Mesendoderm (in vitro differentiated cells): ENCODE data around the gene ANKS1B. TPM values are rescaled to one million over a fixed set of nuclear protein-coding genes. Genes with fewer than 3 reads are reported as not detected.

Experiments used
- DNase-seq: peaks from one replicate; pipeline ENCODE4 v3.0.0; 2013
- H2AK5ac ChIP-seq: 2 replicates; pipeline ENCODE4 v1.6.1; 2013; ENCODE audit warnings: low read length, inconsistent platforms
- H2BK120ac ChIP-seq: 2 replicates; pipeline ENCODE4 v1.6.1; 2013; ENCODE audit warnings: low read depth, mild to moderate bottlenecking, low read length, moderate library complexity, mixed read lengths
- H2BK15ac ChIP-seq: replicated peaks from 2 replicates; pipeline ENCODE4 v1.6.1; 2013; ENCODE audit warnings: low read depth, mild to moderate bottlenecking, moderate library complexity
- H2BK5ac ChIP-seq: 2 replicates; pipeline ENCODE4 v1.6.1; 2013; ENCODE audit warnings: low read length, inconsistent platforms
- H3K18ac ChIP-seq: 2 replicates; pipeline ENCODE4 v1.6.1; 2013; ENCODE audit warnings: mild to moderate bottlenecking, low read length, mixed read lengths
- H3K23ac ChIP-seq: one replicate; pipeline ENCODE4 v1.6.1; 2013; ENCODE audit warnings: low read length
- H3K27ac ChIP-seq: 2 replicates; pipeline ENCODE4 v1.5.1; 2013; ENCODE audit warnings: low read depth, mild to moderate bottlenecking, inconsistent platforms, low read length, moderate library complexity
- H3K27me3 ChIP-seq: 2 replicates; pipeline ENCODE4 v1.6.1; 2013; ENCODE audit warnings: low read length, control low read depth, mild to moderate bottlenecking, inconsistent platforms; ENCODE audit not compliant: insufficient read depth, poor library complexity
- H3K36me3 ChIP-seq: 2 replicates; pipeline ENCODE4 v1.6.1; 2013; ENCODE audit warnings: low read length, inconsistent platforms; ENCODE audit not compliant: control insufficient read depth, insufficient read depth
- H3K4ac ChIP-seq: one replicate; pipeline ENCODE4 v1.6.1; 2013; ENCODE audit warnings: low read depth, mild to moderate bottlenecking, low read length, moderate library complexity
- H3K4me1 ChIP-seq: 2 replicates; pipeline ENCODE4 v1.6.1; 2013; ENCODE audit warnings: low read depth, low read length, inconsistent platforms; ENCODE audit not compliant: control insufficient read depth
- H3K4me2 ChIP-seq: 2 replicates; pipeline ENCODE4 v1.6.1; 2013; ENCODE audit warnings: low read length
- H3K4me3 ChIP-seq: 2 replicates; pipeline ENCODE4 v1.5.1; 2013; ENCODE audit warnings: mild to moderate bottlenecking, low read length
- H3K56ac ChIP-seq: one replicate; pipeline ENCODE4 v1.6.1; 2013; ENCODE audit warnings: low read length
- H3K79me1 ChIP-seq: 2 replicates; pipeline ENCODE4 v1.6.1; 2013; ENCODE audit warnings: low read length, inconsistent platforms
- H3K79me2 ChIP-seq: 2 replicates; pipeline ENCODE4 v1.6.1; 2013; ENCODE audit warnings: mild to moderate bottlenecking, low read length; ENCODE audit not compliant: control insufficient read depth, insufficient read depth
- H3K9ac ChIP-seq: 2 replicates; pipeline ENCODE4 v1.6.1; 2013; ENCODE audit warnings: low read length, inconsistent platforms
- H4K5ac ChIP-seq: one replicate; pipeline ENCODE4 v1.6.1; 2013; ENCODE audit warnings: low read length
- H4K8ac ChIP-seq: one replicate; pipeline ENCODE4 v1.6.1; 2013; ENCODE audit warnings: low read depth, mild to moderate bottlenecking, control low read depth, low read length, moderate library complexity
- WGBS: extraction: QIAGEN DNeasy Blood & Tissue Kit; methylation state at CpG from one replicate; pipeline ENCODE4 v1.1.7; 2013; ENCODE audit warnings: low lambda C conversion rate, missing lambda C conversion rate; ENCODE audit not compliant: insufficient coverage; ENCODE audit errors: extremely low coverage; 5-methylcytosine and 5-hydroxymethylcytosine counted together
- small RNA-seq: library from polyadenylated mRNA; stranded (forward); fragments of <200 nt; extraction: miRNeasy Mini kit (QIAGEN cat#:217004); gene quantifications from one replicate; pipeline ENCODE3, GENCODE V24; 2013; ENCODE audit not compliant: insufficient read depth

Gene ANKS1B

GRCh38 chr12:98696036-98696646 is 1288.6 kb downstream of the ANKS1B start:
- H3K9ac ChIP-seq, result no peak overlapping the region
- peak; percentile 60 for DNase-seq
- WGBS, result no CpG with 5 or more reads among the region's 8 CpGs

GRCh38 chr12:98691351-98691750 is 1293.4 kb downstream of the ANKS1B start:
- H2BK120ac ChIP-seq, result no peak overlapping the region
- H3K56ac ChIP-seq, result no peak overlapping the region
- no peaks in the 10 kb centered on the region for H3K79me1 ChIP-seq
- H3K36me3 ChIP-seq, result no peaks in the 10 kb centered on the region
- no peak overlapping the region for H3K9ac ChIP-seq
- no peak overlapping the region for H3K4me2 ChIP-seq
- no peak overlapping the region for H3K18ac ChIP-seq
- no peak overlapping the region for H3K4me3 ChIP-seq
- H3K27ac ChIP-seq, result no peak overlapping the region
- H4K8ac ChIP-seq, result no peak overlapping the region
- no peaks in the 10 kb centered on the region for H3K27me3 ChIP-seq
- H2AK5ac ChIP-seq, result no peak overlapping the region
- no peak for DNase-seq
- H3K4ac ChIP-seq, result no peak overlapping the region
- peaks cover 3% of the 10 kb centered on the region for H3K4me1 ChIP-seq
- H4K5ac ChIP-seq, result no peak overlapping the region
- no peak overlapping the region for H2BK5ac ChIP-seq
- H3K79me2 ChIP-seq, result no peaks in the 10 kb centered on the region
- no peak overlapping the region for H2BK15ac ChIP-seq
- no peak overlapping the region for H3K23ac ChIP-seq

More at GRCh38 chr12:98696036-98696646, 1288.6 kb downstream of the ANKS1B start:
- Histone ChIP-seq H3K4me2 (no peak overlapping the region), H3K79me2 (no peaks in the 10 kb centered on the region), H3K4me1 (peaks cover 3% of the 10 kb centered on the region), H3K18ac (no peak overlapping the region), H3K27me3 (no peaks in the 10 kb centered on the region), H3K79me1 (no peaks in the 10 kb centered on the region), H3K27ac (no peak overlapping the region), H2BK120ac (no peak overlapping the region), H4K5ac (no peak overlapping the region), H3K23ac (no peak overlapping the region), H3K4me3 (no peak overlapping the region), H3K36me3 (peaks cover 2% of the 10 kb centered on the region), H2BK5ac (no peak overlapping the region), H3K4ac (no peak overlapping the region), H4K8ac (no peak overlapping the region), H3K56ac (no peak overlapping the region), H2AK5ac (no peak overlapping the region), H2BK15ac (no peak overlapping the region)

- Histone ChIP-seq H3K18ac (no peak overlapping the region), H3K36me3 (peaks cover 3% of the 10 kb centered on the region), H3K4me2 (no peak overlapping the region), H3K79me1 (no peaks in the 10 kb centered on the region), H3K4ac (no peak overlapping the region), H3K79me2 (no peaks in the 10 kb centered on the region), H3K27ac (no peak overlapping the region), H2AK5ac (no peak overlapping the region), H4K8ac (no peak overlapping the region), H3K27me3 (no peaks in the 10 kb centered on the region), H4K5ac (no peak overlapping the region), H2BK15ac (no peak overlapping the region), H3K4me3 (no peak overlapping the region), H2BK5ac (no peak overlapping the region), H3K23ac (no peak overlapping the region), H2BK120ac (no peak overlapping the region), H3K4me1 (no peaks in the 10 kb centered on the region), H3K9ac (no peak overlapping the region), H3K56ac (no peak overlapping the region)
- no CpG with 5 or more reads among the region's 2 CpGs for WGBS
- DNase-seq, result no peak
Measured at GRCh38 chr12:98686603-98687002, 1298.1 kb downstream of the ANKS1B start.

Small RNA genes within 50 kb of the gene (small RNA-seq; reads per million reads assigned to genes)
- gene RNA5SP366, result not detected
